ENCODE data around the gene FLT1. TPM values are rescaled to one million over a fixed set of nuclear protein-coding genes. Genes with fewer than 3 reads are reported as not detected.

FLT1 gene
- total RNA-seq, 1 experiment from 2014 or later = 0.25 TPM

DNA sequence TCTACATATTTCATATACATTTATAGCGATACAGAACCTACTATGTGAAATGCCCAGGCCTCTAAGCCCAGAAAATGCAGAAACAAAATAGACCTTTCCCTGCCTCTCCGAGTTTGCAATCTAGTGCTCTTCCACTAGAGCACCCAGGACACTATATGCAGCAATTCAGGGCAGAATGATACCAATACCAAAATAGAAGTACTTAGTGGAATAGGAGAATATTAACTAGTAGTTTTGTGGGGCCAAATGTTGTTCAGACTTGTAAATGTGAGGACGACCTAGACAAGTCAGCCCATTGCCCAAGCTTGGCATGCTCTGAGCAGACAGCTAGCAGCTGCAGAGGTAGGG, 35.8 kb upstream of the FLT1 start:
- Histone ChIP-seq H3K9me2 (ENCODE audit: insufficient read depth) (no peaks in the 10 kb centered on the region), H2AFZ (ENCODE audit: low read depth, low read length, poor library complexity, severe bottlenecking) (no peak overlapping the region), H3K79me2 (ENCODE audit: insufficient read depth, low read length) (no peaks in the 10 kb centered on the region), H3K4me1 (ENCODE audit: control insufficient read depth in 1 of 2, insufficient read depth in 2 of 2, low read length in 2 of 2) (peaks cover 0 to 7% of the 10 kb centered on the region in 2 experiments; a peak in 1 of 4 replicates), H3K27me3 (ENCODE audit: insufficient read depth, low read length) (no peaks in the 10 kb centered on the region), H3K27ac (ENCODE audit: low read depth, low read length) (no peak overlapping the region; the same call in 1 of the 2 replicates), H3K4me3 (replicated peaks in 1 of 2; ENCODE audit: low read depth in 1 of 2, low read length in 2 of 2) (peak overlapping the region; percentile 37 to 53), H3K36me3 (ENCODE audit: control insufficient read depth in 1 of 2, insufficient read depth in 2 of 2, low read length in 2 of 2) (no peaks in the 10 kb centered on the region), H4K20me1 (ENCODE audit: insufficient read depth) (no peaks in the 10 kb centered on the region), H3K9ac (ENCODE audit: low read length) (peak overlapping the region; percentile 35; the same call in 1 of the 2 replicates), H3K9me3 (ENCODE audit: control insufficient read depth in 1 of 2, insufficient read depth in 1 of 2, low read depth in 1 of 2, low read length in 2 of 2) (peaks cover under 1 to 2% of the 10 kb centered on the region in 2 experiments; a peak in 2 of 4 replicates), H3K4me2 (ENCODE audit: low read length) (peak overlapping the region; percentile 77)
- TF ChIP-seq SRF (IDR thresholded peaks at IDR 0.05; ENCODE audit: low read depth) = no peak
- no peak for TF ChIP-seq SIN3A (IDR thresholded peaks at IDR 0.05; ENCODE audit: low read depth)
- no peak for TF ChIP-seq SP1 (IDR thresholded peaks at IDR 0.05; ENCODE audit: low read depth)
- TF ChIP-seq POLR2A (IDR thresholded peaks at IDR 0.05; ENCODE audit: borderline replicate concordance, extremely low read depth, insufficient read depth, insufficient read length) = no peak
- TF ChIP-seq ELF1 (IDR thresholded peaks at IDR 0.05; ENCODE audit: borderline replicate concordance, low read depth) = no peak
- TF ChIP-seq, protein P1, sequence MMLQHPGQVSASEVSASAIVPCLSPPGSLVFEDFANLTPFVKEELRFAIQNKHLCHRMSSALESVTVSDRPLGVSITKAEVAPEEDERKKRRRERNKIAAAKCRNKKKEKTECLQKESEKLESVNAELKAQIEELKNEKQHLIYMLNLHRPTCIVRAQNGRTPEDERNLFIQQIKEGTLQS (IDR thresholded peaks at IDR 0.05) = no peak
- TF ChIP-seq, protein P2, sequence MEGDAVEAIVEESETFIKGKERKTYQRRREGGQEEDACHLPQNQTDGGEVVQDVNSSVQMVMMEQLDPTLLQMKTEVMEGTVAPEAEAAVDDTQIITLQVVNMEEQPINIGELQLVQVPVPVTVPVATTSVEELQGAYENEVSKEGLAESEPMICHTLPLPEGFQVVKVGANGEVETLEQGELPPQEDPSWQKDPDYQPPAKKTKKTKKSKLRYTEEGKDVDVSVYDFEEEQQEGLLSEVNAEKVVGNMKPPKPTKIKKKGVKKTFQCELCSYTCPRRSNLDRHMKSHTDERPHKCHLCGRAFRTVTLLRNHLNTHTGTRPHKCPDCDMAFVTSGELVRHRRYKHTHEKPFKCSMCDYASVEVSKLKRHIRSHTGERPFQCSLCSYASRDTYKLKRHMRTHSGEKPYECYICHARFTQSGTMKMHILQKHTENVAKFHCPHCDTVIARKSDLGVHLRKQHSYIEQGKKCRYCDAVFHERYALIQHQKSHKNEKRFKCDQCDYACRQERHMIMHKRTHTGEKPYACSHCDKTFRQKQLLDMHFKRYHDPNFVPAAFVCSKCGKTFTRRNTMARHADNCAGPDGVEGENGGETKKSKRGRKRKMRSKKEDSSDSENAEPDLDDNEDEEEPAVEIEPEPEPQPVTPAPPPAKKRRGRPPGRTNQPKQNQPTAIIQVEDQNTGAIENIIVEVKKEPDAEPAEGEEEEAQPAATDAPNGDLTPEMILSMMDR (IDR thresholded peaks at IDR 0.05 in 2 of 3, conservative IDR thresholded peaks at IDR 0.05 in 1 of 3; ENCODE audit: borderline replicate concordance in 1 of 3, insufficient read depth in 1 of 3, low read depth in 2 of 3, low read length in 2 of 3) = no peak
- TF ChIP-seq FOSL1 (IDR thresholded peaks at IDR 0.05; ENCODE audit: low read depth) = no peak
- no peak for TF ChIP-seq ZNF274 (IDR thresholded peaks at IDR 0.05; ENCODE audit: low read depth, low read length)
- no peak for TF ChIP-seq ZFX (IDR thresholded peaks at IDR 0.05)
- no peak for TF ChIP-seq EGR1 (IDR thresholded peaks at IDR 0.05; ENCODE audit: low read depth)
- no peak for TF ChIP-seq RAD21 (IDR thresholded peaks at IDR 0.05; ENCODE audit: low read depth)
- no peak for TF ChIP-seq CEBPB (IDR thresholded peaks at IDR 0.05; ENCODE audit: low read depth)
- no peak for TF ChIP-seq TCF7L2 (IDR thresholded peaks at IDR 0.05; ENCODE audit: borderline replicate concordance, extremely low read depth, insufficient read depth, insufficient read length)
- TF ChIP-seq, protein P3, sequence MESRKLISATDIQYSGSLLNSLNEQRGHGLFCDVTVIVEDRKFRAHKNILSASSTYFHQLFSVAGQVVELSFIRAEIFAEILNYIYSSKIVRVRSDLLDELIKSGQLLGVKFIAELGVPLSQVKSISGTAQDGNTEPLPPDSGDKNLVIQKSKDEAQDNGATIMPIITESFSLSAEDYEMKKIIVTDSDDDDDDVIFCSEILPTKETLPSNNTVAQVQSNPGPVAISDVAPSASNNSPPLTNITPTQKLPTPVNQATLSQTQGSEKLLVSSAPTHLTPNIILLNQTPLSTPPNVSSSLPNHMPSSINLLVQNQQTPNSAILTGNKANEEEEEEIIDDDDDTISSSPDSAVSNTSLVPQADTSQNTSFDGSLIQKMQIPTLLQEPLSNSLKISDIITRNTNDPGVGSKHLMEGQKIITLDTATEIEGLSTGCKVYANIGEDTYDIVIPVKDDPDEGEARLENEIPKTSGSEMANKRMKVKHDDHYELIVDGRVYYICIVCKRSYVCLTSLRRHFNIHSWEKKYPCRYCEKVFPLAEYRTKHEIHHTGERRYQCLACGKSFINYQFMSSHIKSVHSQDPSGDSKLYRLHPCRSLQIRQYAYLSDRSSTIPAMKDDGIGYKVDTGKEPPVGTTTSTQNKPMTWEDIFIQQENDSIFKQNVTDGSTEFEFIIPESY (IDR thresholded peaks at IDR 0.05; ENCODE audit: extremely low read depth, insufficient replicate concordance, low read length) = no peak
- no peak for TF ChIP-seq JUND (IDR thresholded peaks at IDR 0.05)
- TF ChIP-seq, protein P4, sequence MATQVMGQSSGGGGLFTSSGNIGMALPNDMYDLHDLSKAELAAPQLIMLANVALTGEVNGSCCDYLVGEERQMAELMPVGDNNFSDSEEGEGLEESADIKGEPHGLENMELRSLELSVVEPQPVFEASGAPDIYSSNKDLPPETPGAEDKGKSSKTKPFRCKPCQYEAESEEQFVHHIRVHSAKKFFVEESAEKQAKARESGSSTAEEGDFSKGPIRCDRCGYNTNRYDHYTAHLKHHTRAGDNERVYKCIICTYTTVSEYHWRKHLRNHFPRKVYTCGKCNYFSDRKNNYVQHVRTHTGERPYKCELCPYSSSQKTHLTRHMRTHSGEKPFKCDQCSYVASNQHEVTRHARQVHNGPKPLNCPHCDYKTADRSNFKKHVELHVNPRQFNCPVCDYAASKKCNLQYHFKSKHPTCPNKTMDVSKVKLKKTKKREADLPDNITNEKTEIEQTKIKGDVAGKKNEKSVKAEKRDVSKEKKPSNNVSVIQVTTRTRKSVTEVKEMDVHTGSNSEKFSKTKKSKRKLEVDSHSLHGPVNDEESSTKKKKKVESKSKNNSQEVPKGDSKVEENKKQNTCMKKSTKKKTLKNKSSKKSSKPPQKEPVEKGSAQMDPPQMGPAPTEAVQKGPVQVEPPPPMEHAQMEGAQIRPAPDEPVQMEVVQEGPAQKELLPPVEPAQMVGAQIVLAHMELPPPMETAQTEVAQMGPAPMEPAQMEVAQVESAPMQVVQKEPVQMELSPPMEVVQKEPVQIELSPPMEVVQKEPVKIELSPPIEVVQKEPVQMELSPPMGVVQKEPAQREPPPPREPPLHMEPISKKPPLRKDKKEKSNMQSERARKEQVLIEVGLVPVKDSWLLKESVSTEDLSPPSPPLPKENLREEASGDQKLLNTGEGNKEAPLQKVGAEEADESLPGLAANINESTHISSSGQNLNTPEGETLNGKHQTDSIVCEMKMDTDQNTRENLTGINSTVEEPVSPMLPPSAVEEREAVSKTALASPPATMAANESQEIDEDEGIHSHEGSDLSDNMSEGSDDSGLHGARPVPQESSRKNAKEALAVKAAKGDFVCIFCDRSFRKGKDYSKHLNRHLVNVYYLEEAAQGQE (IDR thresholded peaks at IDR 0.05; ENCODE audit: low read depth) = no peak
- intact Hi-C loops (cut with micrococcal nuclease) = no loop called here
- ChIA-PET CTCF (no interaction called here), POLR2A (no interaction called here), RAD21 (ENCODE audit: low non-redundant PET in 1 of 2, low total read pairs in 2 of 2, uncharacterized antibody in 2 of 2, unreplicated experiment in 2 of 2) (no interaction called here)
- no TSS peak for BruUV-seq (replicated peaks)
- ATAC-seq (peak; percentile 64), DNase-seq (ENCODE audit: low read depth, low spot score) (no peak)
